Measurements from ENCODE around the gene BPIFA1.

The BPIFA1 gene
- total RNA-seq = 0 to 0.77 (median 0) reads per million in 17 experiments

DNA sequence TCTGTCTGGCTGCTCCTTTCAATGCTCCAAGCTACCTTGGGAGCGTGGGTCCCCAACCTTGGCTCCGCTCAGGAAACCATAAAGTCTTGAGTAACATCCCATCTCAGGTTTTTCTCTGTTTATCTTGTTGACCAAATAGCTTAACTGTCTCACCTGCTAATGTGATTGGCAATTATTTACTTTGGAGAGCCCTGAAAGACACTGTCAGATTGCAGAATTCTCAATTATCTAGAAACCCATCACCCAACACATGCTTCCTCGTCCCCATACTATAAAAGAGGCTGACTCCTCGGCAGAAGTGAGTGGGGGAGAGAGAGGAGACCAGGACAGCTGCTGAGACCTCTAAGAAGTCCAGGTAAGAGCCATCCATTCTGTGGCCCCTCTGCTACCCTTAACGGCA lies at the start of gene BPIFA1:
TSS of gene BPIFA1 (plus strand) at position 301 of the 400 bp plus-strand sequence. CDS start 1,716 bp downstream, outside the sequence.
- no peak for DNase-seq

DNA sequence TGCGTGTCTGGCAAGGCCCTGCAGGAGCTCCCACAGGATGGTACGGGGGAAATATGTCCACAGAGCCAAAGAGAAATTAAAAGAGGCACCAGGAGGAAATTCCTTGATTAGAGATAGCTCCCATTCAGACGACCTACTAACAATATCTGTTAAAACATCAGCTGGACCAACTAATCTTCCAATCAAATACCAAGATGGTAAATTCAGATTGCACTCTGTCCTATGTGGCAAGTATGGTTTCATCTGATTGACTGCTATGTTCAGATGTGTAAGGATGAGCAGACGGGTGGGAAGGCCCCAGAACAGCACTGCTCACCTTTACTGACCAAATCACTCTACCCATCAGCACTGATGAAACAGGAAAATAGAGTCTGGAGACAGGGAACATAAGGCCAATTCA lies 48.3 kb upstream of the BPIFA1 start:
- no peak for DNase-seq

DNA sequence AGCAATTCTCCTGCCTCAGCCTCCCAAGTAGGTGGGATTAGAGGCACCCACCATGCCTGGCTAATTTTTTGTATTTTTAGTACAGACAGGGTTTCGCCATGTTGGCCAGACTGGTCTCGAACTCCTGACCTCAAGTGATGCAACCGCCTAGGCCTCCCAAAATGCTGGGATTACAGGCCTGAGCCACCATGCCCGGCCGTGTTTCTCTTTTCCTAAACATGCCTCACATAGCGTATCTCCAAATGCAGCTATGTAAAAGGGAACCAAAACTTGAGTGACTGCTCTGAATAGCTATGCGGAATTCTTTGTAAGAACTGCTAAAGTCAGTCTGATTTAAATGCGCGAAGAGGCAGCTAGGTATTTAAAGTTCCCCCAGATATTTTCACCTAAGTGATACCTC lies 47.4 kb upstream of the BPIFA1 start:
- peak in 1 of 4 experiments; percentile 6 for DNase-seq

DNA sequence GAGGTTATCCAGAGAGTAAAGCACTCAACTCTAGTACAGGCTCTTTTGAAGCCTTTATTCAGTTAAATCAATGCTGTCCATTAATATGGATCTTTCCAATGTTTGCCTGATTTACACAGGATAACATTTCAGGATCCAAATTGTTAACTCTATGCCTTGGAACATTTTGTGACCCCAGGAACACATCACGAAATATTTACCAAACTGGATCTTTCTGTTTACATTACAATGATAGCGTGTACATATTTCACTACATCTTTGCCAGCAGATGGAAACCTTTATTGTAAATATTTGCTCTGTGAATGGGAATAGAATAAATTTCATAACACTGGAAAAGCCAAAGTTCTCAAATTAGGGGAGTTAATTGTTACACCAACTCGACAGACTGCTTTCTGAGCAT lies 44.3 kb upstream of the BPIFA1 start:
- no peak for DNase-seq

DNA sequence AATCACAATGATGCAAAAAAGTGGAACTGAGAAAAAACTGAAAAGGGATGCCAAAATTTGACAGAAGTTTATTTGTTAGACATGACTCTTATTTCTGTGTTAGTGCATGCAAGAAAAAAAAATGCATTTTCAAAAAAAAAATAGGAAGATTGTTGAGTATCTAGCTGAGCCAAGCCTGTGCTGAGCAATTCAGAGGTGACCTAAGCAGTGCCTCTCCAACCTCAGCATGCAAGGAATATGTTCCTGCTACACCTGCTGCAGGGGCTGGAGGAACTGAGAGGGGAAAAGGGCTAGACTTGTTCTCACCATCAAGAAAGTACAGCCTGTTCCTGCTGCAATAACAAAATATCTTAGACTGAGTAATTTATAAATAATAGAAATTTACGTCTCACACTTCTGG lies 43.8 kb upstream of the BPIFA1 start:
- no peak for DNase-seq

DNA sequence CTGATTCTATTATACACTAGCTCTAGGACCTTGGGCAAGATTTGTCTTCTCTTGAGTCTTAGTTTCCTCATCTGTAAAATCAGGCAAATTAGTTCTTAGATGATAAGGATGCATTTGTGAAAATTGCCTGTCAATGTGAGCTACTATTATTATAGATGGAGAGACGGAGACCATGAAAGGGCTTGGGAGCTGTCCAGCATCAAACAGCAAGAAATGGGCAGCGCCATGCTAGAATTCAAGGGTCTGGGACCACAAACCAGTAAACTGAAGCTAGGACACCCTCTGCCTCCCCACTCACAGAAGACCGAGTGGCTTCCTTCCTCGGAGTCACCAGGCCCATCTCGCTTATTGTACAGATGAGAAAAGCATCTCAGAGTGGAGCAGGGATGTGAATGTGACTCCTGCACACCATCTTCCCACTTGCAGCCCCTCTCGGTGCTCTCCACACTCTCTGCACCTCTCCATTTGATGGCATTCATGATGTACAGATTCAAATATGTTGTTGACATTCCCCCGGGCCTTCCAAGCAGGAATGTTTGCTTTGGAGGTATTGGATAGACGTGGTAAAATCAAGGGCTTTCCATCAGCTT lies 42.8 kb upstream of the BPIFA1 start:
- no peak for DNase-seq

DNA sequence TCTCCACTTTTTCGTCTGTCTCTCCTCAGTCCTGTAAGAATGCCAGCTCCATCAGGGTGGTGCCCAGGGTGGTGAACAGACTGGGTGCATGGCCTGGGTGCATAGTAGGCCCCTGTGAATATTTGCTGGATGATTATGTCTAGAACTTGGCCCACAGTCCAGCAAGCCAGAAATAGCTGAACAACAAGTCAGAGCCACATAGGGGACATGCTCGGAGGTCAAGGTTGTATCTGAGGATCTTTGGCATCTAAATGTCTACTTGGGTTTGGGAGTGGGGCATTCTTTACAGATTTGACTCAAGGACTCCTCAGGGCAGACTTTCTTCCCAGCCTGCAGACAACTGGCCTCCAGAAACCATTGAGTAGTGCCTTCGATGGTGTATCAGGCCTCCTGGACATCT lies 36.8 kb upstream of the BPIFA1 start:
- DNase-seq = no peak

DNA sequence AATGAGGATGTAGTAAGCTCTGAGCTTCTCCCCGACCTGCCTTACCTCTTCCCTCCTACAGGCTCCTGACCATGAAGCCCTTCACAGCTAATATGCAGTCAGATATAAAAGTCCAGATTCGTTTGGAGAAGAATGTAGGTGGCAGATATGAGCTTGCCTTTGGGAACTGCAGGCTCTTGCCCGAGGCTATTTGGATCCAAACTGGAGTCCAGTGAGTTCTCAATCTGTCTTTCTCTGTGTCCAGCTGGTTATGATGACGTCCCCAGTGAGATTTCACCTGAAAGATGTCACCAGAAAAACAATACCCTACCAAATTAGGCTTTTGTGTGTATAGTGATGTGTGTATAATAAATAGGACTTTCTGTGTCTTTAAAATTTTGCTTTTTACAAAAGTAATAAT lies 33.3 kb upstream of the BPIFA1 start:
- no peak for DNase-seq

DNA sequence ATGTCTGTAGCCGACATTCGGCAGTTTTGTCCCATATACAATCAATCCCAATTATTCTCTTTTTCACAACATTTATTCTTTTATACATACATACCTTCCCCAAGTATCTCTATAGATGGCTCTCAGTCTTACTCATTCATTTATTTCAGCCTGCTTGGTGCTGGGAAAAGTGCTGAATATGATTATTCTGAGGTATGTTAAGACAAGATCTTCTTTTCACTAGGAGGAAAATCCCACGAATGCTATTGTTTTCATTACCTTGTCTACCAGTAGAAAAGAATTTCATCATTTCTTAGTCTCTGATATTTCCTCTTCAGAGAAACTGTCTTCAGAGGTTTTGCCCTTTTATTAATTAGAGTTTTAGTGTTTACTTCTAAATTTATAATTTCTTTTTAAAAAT lies 32.4 kb upstream of the BPIFA1 start:
- no peak for DNase-seq

DNA sequence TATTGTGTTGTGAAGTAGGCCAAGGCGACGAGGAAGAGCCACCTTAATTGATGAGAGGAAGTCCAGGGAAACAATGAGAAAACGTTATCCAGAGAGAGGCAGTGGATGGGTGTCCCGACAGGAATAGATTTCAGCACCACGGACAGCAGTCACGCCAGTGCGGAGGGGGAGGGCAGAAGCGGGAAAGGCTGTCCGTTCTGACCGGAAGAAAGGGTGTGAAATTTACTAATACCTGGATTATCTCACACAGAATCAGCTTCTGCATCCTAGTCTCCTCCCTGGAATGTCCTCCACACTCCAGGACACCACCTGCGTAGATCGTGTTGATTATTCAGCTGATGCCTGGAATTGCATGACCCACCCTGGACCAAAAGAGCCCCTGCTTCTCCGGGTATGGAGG lies 26.0 kb upstream of the BPIFA1 start:
- peak; percentile 61 to 83 (median 74) for DNase-seq

DNA sequence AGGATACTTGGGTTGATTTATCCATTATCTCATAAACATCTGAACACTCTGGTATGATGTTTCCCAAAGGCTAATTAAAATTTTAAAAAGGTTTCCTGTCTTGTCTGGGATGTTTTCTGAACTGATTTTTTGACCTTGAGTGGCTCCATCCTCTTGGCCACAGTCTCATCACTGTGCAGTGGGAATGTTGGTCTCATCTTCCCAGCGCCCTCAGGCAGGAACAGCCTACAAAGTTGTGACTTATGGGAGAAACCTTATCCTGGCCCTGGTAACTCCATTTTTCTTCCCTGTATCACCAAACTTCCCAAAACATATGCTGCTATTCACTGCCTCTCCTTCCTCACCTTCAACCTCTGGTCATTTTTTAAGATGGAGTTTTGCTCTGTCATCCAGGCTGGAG lies 25.4 kb upstream of the BPIFA1 start:
- DNase-seq = no peak

DNA sequence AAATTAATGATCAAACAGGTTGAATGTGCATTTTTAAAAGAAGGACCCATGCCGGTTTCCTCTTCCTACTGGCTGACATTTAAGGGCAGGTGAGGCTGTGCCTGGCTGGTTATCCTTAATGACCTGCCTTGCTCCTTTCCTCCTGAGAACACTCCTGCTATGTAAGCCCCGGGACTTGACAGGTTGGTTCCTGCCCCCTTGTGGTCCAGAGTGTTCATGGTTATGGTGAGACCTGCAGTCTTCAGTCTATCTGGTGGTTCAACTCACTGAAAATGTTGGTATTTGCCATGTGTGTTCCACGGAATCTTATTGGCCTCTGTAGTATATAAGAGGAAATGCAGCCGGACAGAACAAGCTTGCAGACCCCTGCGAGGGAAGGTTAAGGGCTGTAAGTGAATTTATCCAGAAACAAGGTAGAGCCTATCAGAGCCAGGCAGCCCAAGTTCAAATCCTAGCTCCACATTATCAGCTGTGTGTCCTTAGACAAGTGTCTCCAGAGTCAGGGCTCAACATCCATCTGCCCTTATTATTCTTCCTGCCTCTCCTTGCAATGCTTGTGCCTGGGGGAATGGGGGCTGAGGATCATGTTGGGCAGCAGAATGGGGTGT lies 23.9 kb upstream of the BPIFA1 start:
- peak; percentile 28 to 54 (median 40) for DNase-seq

DNA sequence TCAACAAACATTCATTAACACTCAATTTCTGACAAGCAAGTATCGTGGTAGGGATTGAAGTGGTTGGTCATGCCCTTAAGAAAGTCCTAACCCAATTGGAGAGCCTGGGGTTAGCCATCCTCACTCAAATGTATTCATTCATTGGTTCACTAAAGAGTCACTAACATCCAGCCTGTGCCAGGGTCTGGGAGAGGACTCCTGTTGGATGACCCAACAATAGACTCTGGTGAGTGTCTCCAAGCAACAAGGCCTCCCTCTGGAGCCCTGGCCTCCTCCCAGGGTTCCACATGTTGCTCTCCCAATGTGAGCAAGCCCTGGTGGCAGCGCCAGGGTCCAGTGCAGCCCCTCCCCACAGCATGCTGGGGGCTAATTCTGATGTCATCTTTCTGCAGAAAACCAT lies 18.7 kb upstream of the BPIFA1 start, which contains the start of gene BPIFA3:
TSS of gene BPIFA3 (plus strand) at position 301 of the 400 bp plus-strand sequence. CDS start 185 bp downstream, outside the sequence.
- no peak for DNase-seq

DNA sequence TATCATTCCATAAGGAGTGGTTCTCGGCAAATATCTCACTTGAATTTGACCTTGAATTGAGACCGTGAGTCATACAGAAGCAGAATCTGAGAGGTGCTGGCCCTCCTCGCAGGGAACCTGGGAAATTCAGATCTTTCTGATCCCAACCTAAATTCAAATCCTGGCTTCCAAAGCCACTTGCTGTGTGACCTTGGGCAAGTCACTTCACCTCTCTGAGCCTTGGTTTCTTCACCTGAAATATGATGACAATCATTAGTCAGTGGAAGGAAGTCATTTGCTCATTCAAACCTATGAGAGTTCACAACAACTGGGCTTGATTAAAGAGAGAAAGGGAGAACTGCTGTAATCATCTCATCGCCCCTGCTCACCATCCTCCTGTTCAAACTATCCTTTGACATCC lies 11.4 kb upstream of the BPIFA1 start:
- DNase-seq = no peak

DNA sequence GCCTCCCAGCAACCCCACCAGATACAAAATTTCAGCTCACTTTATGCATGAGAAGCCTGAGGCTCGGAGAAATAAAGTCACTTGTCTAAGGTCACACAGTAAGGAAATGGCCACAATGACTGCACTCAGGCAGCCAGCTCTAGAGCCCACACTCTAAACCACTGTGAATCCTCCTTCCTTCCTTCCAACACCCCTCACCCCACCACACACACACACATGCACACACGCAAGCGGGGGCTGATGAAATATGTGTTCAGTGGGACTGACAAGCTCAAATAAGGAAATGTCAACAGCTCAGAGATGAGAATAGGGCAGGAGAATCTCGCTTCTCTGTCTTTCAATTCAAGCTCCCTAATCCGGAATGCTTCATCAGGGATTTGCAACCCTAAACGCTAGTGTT lies 6.0 kb upstream of the BPIFA1 start:
- DNase-seq = peak; percentile 44 to 72 (median 50)

DNA sequence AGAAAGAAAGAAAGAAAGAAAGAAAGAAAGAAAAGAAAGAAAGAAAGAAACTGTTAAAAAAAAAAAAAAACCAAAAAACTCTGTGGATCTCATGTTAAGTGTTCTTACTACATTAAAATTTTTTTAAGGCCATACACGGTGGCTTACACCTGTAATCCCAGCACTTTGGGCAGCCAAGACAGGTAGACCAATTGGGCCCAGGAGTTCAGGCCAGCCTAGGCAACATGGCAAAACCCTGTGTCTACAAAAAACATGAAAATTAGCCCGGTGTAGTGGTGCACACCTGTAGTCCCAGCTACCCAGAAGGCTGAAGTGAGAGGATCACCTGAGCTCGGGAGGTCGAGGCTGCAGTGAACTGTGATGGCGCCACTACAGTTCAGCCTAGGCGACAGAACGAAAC lies 4.6 kb upstream of the BPIFA1 start:
- no peak for DNase-seq

DNA sequence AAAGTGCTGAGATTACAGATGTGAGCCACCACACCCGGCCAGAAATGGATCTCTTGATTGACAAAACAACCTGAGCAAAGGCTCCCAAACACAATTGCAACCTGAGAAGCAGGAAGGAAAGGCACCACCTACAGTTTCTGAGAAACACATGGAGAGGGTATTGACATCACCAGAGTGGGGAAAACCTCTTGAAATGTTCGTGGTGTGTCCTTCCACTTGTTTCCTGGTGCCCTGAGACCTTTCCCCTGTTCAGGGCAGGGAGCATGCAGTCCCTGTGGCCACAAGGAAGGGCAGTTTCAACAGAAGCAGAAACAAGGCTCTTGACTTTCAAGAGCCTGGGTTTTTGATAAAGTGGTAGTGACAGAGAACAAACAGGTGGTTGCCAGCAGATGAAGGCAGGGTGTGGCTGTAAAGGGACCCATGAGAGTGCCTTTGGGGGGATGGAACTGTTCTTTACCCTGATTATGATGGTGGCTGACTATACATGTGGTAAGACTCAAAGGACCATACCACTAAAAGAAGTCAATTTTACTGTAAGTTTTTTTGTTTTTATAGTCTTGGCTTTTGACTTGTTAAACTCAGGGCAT lies 3.2 kb upstream of the BPIFA1 start:
- DNase-seq = peak in 2 of 4 experiments; percentile 3 to 5

DNA sequence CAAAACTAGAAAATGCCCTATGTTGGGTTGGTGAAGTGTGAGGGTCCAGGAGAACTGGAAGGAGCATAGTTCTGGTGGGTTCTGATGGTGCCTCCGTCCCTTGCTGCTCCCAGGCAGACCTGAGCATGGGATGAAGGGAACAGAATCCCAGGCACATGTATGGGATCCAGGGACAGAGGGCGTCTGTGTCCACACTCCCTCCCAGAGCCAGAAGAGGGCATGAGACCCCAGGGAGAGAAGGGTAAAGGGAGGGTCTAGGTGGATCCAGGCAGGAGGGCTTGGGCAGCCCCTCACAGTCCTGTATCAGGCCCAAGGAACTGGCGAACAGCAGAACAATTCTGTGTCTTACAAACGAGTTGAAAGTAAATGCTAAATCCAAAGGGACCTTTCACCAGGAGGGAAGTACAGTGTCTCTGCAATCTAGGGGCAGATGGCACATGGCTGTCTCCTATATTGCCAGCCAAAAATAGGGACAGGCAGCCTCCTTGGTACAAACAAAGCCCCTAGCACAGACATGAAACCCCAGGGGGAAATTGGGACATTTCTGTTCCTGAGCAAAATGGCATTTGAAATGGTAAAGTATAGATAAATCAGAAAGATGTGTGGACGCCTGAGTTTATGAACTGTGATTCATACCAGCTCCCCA lies 2.5 kb upstream of the BPIFA1 start:
- DNase-seq = no peak

DNA sequence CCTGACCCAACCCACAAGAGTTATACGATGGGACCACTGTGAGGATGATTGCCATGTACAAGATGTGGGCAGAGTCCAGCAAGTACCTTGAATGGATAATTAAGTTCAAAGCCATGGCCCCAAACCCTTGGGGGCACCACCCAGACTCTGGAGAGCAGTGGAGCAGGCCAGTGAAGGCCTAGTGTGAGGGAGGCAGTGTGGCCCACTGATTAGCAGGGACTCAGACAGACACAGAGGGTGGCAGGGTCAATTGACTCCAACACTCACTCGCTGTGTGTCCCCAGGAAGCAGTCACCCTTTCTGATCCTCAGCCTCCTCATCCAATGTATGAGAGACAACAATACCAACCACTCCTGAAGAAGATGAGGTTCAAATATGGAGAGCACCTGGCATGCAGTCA lies 1.7 kb upstream of the BPIFA1 start:
- DNase-seq = no peak

DNA sequence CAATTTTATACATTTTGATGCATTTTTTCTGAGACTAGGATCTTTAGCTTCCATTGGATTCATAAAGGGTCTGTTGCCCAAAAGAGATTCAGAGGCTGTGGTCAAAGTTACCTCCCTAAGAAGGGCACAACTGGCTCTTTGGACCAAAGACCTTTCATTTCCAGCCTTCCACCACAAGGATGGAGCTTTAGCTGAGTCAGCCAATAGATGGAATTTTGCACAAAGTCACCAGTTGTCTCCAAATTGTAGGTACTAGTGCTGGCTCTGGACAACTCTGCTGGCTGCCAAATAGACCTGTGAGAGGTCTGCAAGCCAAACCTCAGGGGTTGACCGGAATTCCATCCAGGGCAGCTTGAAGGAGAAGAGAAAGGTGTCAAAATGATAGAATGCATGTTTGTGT lies 555 bp downstream of the BPIFA1 start:
- DNase-seq = no peak

DNA sequence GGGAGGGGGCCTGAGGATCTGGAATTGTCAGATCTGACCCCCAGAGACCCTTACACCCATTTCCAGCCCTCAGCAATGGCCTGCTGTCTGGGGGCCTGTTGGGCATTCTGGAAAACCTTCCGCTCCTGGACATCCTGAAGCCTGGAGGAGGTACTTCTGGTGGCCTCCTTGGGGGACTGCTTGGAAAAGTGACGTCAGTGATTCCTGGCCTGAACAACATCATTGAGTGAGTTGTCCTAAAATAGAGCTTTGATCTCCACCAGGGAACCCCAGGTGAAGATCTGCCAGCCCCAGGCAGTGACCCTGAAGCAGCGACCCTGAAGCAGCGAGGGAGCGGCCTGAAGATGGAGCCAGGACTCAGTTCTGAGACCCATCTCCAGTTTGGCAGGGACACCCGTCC lies 2.2 kb downstream of the BPIFA1 start:
- no peak for DNase-seq

DNA sequence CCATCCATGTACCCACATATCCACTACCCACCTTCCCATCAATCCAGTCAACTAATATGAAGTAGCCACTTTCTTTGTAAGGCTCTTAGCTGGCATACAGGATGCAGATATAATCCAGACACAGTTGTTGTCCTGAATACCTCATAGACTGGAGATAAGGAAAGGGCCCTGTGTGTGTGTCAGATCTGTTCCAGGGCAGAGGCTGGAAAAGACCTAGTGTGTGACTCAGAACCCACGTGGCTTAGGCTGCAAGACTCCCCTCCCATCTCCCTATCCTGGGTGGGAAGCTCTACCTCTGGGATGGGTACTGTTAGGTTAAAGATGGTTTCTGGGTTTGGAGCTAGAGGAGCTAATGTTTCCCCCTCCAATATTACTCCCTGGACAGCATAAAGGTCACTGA lies 3.6 kb downstream of the BPIFA1 start:
- DNase-seq = no peak

DNA sequence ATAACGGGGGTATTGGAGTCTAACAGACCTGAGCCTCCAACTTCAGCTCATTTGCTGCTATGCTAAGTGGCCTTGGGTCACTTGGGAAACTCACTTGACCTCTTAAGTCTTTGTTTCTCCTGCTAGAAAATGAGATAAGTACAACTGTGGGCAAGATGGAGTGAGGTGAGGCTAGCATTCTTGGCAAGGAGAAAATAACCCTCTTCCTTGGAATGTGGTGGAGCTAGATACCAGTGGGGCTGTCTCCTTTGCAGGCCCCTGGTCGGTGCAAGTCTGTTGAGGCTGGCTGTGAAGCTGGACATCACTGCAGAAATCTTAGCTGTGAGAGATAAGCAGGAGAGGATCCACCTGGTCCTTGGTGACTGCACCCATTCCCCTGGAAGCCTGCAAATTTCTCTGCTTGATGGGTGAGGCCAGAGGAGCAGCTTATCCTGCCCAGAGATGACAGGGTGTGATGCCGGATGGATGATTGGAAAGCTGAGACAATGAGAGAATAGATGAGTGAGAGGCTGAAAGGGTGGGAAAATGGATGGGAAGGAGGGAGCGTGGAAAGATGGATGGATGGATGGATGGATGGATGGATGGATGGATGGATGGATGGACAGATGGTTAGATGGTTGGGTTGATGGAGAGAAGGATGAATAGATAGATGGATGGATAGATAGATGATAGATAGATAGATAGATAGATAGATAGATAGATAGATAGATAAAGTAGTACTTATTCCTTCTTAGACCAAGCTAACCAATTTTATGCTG lies 4.4 kb downstream of the BPIFA1 start:
- no peak for DNase-seq

Measured in suppressor macrophage (primary cell).